SU-DHL-6 (cell line): ENCODE measurements around the gene EEF1A2.

ENCODE experiments used
- EZH2phosphoT487 ChIP-seq: fragments of 200-600 bp; sonication (generic), shearing (Covaris generic); conservative IDR thresholded peaks from 2 replicates; pipeline ENCODE4 v1.6.1; 2018; ENCODE audit warnings: mild to moderate bottlenecking, antibody characterized with exemption, low read length, moderate library complexity, mixed read lengths
- TF ChIP-seq, protein P1 (sequence below): fragments of 200-600 bp; sonication (generic); IDR thresholded peaks from one replicate; pipeline ENCODE4 v1.5.1; 2017; ENCODE audit warnings: antibody characterized with exemption, mild to moderate bottlenecking, low read length, moderate library complexity; ENCODE audit not compliant: insufficient read depth, poor library complexity, severe bottlenecking

DNA sequence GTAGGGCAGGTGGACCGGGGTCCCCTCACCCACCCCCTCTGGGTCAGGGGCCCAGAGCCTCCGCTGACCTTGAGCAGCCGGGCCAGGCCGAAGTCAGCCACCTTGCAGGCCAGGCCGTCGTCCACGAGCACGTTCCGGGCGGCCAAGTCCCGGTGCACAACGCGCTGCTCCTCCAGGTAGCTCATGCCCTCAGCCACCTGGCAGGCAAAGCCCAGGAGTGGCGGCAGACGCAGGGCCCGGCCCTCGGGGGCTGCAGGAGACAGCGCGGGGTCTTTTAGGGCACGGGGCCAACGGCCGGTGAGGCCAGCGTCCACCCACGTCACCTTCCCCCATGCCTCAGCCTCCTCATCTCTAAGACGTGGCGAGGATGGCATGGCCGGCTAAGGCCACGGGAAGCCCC is 42.5 kb upstream of the EEF1A2 start:
- TF ChIP-seq, protein P1, sequence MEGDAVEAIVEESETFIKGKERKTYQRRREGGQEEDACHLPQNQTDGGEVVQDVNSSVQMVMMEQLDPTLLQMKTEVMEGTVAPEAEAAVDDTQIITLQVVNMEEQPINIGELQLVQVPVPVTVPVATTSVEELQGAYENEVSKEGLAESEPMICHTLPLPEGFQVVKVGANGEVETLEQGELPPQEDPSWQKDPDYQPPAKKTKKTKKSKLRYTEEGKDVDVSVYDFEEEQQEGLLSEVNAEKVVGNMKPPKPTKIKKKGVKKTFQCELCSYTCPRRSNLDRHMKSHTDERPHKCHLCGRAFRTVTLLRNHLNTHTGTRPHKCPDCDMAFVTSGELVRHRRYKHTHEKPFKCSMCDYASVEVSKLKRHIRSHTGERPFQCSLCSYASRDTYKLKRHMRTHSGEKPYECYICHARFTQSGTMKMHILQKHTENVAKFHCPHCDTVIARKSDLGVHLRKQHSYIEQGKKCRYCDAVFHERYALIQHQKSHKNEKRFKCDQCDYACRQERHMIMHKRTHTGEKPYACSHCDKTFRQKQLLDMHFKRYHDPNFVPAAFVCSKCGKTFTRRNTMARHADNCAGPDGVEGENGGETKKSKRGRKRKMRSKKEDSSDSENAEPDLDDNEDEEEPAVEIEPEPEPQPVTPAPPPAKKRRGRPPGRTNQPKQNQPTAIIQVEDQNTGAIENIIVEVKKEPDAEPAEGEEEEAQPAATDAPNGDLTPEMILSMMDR: no peak
- no peak for TF ChIP-seq EZH2phosphoT487
